ENCODE measurements around the gene MAP2K1.

- no peak for TF ChIP-seq CTCF (IDR thresholded peaks at IDR 0.05)
- no peak for TF ChIP-seq POLR2A (IDR thresholded peaks at IDR 0.05)
Measured at GRCh38 chr15:66405007-66405406, 18.3 kb downstream of the MAP2K1 start.
